GM15510 (cell line): ENCODE results near the gene WNT7A.

Experiments used
- POLR2A ChIP-seq: IDR thresholded peaks from 3 replicates; pipeline ENCODE4 v1.6.1; 2011; ENCODE audit warnings: borderline replicate concordance; ENCODE audit not compliant: insufficient read length; ENCODE audit errors: extremely low read depth

WNT7A gene

DNA sequence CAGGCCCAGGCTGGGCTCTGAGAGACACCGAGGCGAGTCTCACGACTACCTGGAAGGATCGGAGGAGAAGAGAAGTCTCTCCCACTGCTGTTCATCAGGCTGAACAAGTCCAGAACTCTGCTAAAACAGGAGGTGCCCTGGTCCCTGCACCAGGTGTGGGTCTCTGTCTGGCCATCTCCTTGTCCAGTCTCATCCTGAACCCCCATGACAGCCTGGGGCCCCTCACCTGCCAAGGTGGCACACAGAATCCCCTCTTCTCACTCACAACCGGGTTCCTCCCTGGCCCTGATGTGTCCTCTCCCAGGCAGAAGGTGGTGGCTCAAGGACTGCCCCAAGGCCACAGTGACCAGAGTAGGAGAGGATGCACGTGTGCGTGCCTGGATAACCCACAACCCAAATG lies 34.1 kb downstream of the WNT7A start:
- TF ChIP-seq POLR2A, result no peak

DNA sequence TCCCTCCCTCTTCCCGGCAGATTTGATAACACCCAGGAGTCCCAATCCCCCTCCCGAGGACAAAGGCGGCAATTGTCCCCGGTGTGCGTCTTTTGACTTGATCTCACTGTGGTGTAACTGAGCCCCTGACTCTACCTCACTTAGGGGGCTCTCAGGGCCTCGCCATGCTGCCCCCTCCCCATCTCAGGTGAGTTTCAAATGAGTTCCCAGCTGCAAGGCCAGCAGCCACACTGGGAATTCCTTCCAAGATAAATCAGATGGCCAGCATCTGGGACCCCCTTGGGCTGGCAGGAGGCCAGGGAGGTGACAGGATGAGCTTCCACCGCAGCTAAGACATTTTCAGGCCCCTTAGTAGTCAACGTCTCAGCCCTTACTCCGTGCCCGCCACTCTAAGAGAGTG lies 35.0 kb downstream of the WNT7A start:
- no peak for TF ChIP-seq POLR2A

DNA sequence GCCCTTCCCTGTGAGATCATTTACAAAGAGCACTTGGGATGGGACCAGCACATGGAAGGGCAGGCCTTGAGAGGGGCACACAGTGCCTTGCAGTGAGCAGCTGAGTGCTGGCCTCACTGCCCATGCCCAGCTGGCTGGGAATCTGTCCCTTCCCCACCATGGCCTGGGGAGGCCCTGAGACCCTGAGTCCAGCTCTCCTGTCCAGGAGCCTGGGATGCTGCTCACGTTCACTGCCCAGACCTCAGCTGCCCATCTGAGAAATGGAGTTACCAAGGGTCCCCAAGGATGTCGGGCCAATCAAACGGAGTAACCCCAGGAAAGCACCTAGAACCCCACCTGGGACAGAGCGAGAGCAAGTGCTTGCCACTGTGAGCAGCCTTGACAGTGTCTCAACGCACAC lies 35.6 kb downstream of the WNT7A start:
- no peak for TF ChIP-seq POLR2A

DNA sequence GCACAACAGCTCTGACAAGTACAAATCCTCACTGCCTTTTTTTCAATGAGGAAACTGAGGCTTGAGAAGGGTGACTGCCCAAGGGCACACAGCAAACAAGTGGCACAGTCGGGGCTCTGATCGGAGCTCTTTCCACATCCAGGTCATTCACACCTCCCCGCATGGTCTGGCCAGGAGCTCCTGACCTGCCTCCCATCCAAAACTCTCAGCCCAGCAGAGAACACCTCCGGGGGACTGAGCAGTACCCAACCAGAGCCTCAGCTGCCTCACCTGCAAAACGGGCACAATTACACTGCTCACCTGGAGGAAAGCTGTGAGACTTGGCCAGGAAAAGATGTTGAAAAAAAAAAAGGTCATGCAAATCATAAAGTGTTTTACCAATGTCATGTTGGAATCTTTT lies 36.5 kb downstream of the WNT7A start:
- no peak for TF ChIP-seq POLR2A

DNA sequence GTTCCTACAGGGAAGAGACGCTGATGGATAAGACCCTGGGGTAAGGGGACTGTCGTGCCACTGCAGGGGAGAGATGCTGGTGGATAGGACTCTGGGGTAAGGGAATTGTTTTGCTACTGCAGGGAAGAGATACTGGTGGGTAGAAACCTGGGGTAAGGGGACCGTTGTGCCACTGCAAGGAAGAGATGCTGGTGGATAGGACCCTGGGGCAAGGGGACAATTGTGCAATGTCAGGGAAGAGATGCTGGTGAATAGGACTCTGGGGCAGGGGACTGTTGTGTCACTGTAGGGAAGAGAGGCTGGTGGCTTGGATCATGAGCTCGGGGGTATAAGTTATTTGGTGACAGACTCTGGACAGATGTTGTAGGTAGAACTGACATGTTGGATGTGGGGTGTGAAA lies 37.6 kb downstream of the WNT7A start:
- no peak for TF ChIP-seq POLR2A

DNA sequence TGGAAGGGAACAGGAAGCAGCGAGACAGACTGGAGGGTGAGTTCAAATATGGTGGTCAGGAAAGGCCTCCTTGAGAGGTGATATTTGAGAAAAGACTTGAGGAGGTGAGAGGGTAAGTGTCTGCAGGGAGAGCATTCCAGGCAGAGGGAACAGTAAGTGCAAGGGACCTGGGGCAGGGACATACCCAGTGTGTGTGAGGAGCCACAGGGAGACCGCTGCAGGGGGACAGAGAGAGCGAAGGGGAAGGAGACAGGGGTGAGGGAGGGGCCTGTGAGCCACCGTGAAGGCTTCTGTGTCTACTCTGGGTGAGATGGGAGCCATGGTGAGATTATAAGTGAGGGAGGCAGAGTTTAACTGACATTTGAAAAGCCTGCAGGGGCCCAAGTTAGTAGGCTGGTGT lies 38.0 kb downstream of the WNT7A start:
- no peak for TF ChIP-seq POLR2A

DNA sequence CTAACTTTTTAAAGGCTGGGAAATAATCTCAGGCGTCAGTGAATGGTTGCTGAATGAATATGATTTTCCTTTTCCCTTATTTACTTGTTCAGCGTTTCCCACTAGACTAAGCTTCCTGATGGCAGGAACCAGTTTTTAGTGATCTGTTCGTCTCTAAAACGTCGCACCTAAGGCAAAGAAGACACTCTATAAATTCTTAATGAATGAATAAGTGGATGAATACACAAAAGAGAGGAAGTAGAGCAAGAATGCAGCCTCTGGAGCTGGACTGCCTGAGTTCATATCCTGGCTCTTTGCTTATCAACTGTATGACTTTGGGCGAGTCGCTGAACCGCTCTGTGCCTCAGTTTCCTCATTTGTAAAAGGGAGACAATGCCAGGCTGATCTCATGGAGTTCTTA lies 38.7 kb downstream of the WNT7A start:
- TF ChIP-seq POLR2A, result no peak

DNA sequence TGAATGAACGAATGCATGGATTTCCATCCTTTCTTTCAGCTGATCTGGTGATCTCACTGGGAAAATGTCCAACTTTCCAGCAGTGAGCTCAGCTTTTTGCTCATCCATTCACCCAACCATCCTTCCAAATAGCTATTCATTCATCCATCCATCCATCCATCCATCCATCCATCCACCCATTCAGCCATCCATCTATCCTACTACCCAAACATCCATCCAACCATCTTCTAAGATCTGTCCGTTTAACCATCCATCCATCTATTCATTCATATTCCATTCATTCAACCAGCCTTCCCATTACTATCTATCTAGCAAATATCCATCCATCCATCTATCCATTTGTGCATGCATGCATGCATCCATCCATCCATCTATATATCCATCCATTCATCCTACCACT lies 39.4 kb downstream of the WNT7A start:
- TF ChIP-seq POLR2A, result no peak

DNA sequence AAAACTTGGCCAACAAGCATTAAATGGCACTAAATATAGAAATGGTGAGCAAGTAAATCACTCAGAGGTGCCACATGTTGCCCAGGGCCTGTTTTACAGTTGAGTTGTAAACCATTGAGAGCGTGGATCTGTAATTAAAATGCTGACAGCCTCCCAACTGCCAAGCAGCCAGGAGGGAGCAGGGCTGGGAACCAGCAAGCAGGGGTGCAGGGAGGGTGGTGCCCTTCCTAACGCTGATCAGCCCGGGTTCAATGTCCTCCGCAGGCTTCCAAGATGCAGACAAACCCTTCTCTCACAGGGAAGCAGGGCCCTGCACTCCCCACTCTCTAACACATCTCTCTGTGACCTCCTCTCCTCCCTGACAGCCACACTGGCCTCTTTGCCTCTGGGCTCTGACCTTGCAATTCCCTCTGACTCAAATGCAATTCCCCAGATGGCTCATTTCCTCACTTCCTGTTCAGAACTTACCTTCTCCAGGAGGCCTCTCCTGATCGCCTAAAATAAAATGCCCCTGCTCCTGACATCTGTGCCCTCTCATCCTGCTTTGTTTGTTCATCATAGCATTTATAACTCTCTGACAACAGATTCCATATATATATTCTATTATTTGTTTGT lies 40.0 kb downstream of the WNT7A start:
- TF ChIP-seq POLR2A, result no peak

DNA sequence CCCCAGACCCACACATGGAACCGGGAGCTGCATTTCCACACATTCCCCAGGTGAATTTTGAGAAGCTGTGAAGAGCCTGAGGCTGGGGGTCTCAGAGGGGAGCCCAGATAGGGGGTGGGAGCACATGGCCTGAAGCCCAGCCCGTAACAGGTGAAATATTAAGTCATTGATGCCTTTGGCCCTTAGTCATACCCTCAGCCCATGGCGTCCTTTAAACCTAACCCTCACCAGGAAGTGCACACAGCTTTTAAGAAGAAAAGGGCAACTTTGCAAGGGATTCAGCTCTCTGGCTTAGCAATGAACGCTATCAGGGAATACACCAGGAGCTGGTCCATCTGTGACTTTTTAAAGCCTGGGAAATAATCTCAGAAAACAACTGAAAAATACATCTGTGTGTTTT lies 40.6 kb downstream of the WNT7A start:
- no peak for TF ChIP-seq POLR2A

DNA sequence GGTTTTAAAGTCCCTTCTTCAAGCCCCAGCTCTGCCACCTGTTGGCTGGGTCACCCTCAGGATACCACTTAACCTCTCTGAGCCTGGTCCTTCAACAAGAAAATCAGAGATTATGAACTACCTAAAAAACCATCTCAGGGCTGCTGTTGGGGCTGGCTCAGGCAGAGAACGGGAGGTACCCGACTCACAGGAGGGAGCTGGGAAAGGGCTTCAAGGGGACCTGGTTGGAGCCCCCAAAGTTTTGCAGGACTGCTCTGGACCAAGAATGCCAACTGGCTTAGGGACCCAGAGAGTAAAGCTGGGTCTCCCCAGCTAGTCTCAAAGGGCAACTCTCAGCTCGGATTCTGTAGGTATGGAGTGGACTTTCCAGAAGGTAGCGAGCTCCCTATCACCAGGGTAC lies 41.5 kb downstream of the WNT7A start:
- no peak for TF ChIP-seq POLR2A

DNA sequence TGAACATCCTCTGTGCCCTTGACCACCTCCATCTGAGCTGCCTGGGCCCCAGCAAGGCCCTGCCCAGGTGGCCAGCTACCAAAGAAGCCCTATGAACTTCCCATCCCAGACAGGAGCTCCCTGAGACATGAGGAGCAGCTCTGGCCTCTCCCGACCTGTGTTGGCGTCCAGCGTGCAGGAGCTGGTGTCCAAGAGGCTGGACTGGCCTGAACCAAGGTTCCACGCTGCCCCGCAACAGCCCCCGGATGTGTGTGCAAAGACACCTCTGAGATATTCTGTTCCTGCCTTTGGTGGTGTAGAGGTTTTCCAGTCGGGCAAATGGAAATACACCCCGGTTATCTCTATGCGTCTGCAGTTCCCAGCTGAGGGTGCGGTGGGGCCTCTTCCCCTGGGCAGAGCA lies 42.1 kb downstream of the WNT7A start:
- no peak for TF ChIP-seq POLR2A

DNA sequence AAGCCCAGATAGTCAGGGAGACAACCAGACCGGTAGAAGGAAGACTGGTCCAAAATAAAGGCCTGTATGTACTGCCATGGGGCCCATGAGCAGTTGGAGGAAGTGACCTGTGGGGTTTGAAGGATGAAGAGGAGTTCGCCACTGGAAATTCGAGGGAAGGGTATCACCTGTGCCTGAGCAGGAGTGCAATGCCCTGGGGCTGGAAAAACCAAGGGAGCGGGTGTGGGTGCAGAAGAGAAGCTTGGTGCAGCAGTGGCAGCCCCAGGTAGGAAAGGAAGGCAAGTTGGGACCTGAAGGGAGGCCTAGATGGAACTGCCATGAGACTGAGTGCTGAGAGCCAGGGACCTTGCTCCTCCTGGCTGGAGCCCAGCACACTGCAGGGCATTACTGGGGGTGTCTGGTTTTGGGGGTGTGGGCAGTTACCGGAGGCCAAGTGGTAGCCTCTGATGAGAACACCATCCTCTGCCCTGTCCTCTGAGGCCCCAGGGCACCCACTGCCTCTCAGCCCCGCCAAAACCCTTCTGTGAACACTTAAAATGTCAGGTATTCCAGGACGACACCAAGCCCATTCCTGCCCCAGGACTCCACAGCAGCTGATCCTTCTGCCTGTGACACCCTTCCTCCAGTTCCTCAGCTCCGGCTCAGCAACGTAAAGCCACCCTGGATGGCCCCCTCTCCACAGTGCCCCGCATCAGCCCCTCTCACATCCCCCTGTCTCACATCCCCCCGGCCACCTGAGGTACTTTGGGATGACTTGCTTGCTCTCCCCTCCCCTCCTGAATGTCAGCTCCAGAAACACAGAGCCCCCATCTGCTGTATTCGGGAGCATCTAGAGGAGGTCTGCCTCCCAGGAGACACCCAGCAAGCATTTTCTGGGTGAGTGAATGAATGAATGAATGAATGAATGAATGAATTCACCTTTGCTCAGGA lies 42.9 kb downstream of the WNT7A start:
- no peak for TF ChIP-seq POLR2A

DNA sequence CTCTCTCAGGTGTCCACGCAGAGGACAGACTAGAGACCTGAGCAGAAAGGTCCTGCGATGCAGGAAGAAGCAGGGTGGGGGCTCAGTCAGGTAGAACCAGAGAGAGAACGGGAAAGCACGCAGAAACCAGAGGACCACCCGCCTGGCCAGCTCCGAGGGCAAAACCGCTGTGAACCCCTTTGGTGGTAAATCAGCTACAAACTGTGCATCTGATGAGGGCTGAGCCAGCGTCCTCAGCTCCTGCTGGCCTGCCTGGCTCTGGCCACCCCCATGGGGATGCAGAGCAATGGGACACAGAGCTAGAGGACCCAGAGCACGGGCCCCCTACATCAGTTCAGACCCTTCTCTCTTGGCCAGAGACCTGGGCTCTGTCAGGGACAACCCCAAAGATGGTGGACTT lies 44.6 kb downstream of the WNT7A start:
- TF ChIP-seq POLR2A, result no peak

DNA sequence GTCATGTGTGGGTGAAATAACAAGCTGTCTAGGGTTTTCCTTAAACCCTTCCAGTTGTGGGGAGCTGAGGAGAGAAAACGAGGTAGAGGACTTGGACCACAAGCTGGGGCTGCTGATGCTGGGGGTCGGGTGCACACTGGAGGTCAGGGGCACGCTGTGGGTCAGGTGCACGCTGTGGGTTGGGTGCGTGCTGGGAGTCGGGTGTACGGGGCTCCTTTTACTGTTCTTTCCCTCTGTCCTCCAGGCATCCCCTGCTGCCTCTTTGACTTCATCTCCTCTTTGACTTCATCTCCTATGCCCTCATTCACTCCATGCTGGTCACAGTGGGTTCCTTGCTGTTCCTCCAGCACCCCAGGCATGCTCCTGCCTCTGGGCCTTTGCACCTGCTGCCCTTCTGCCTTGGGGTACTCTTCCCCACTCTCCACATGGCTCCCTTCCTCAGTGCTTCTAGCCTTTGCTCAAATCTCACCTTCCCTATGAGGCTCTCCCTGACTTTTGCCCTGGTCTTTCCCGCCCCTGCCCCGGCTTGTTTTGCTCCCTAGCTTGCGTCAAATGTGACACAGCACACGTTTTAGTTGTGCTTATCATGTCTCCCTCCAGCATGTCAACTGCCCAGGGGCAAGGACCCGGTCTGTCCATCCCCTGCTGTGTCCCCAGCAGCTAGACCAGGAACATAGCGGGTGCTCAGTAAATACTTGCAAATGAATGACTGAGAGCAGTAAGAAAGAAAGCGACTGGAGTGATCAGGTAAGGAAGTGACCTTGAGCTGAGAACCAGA lies 45.4 kb downstream of the WNT7A start:
- no peak for TF ChIP-seq POLR2A
